ENCODE data around the gene RHBDL1.

The RHBDL1 gene

DNA sequence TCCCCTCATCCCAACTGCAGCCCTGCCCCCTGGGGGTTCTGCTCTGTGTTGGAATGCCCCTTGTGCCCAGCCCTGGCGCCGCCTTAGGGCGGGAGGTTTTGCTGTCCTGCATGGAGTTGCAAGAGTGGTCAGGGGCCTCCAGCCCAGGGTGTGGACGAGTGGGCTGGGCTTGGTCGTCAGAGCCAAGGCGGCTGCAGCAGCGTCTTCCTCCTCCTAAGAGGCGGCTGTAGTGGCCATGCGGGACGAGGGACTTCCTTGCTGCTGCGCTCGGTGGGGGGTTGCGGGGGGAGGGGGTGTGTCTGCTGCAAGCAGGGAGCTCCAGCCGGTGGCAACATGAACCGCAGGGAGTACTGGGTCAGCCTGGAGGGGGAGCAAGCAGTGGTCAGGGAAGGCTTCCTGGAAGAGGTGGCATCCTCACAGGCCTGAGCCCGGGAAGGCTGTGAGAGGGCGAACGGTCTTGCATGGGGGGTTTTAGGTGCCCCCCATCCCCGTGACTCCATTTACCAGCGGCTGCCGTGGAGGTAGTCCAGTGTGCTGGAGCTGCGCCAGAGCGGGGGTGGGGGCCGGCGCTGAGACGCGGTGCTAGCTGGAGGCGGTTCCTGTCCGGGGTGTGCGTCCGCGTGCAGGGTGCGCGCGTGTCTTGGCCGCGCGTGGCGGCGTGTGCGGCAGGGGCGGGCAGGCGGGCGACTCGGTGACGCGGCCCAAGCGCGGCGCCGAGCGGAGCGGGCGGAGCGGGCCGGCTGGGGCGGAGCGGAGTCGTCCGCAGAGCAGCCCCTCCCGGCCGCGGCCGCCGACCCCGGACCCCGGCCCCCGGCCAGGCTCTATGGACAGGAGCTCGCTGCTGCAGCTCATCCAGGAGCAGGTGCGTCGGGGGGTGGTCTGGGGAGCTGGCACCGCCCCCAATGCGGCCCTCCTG, at the start of gene RHBDL1:
TSS of gene RHBDL1 (plus strand) at position 704 of the 916 bp plus-strand sequence. CDS start at position 824, 120 bp downstream.
- DNase-seq (ENCODE audit: low read depth in 2 of 3, low spot score in 2 of 3): no peak

DNA sequence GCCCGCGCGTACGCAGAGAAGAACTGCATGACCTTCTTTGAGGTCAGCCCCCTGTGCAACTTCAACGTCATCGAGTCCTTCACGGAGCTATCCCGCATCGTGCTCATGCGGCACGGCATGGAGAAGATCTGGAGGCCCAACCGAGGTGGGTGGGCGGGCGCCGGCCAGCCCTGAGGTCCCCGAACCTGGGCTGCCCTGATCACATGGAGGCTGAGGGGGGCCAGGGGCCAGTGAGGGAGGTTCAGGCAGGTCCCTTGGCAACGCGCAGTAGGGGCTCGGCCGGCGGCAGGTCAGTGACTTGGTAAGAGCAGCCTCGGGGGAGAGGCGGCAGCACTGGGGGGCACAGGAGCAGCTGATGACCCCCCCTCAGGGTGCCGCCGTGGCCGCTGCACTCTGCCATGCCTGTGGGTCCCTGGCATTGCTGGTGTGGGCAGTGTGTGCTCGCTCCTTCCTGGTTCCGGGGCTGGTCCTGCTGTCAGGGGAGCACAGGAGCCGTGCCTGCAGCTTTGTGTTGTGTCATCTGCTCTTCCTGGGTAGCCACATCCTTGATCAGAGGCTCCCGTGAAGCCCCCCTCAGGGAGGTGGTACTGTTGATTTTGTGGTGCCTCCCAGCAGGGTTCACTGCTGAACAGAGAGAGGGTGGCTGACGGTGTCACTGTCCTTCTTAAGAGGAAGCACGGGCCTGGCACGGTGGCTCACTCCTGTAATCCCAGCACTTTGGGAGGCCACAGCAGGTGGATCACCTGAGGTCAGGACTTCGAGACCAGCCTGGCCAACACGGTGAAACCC, 49.3 kb upstream of the RHBDL1 start:
- no peak for DNase-seq (ENCODE audit: low read depth in 2 of 3, low spot score in 2 of 3)

DNA sequence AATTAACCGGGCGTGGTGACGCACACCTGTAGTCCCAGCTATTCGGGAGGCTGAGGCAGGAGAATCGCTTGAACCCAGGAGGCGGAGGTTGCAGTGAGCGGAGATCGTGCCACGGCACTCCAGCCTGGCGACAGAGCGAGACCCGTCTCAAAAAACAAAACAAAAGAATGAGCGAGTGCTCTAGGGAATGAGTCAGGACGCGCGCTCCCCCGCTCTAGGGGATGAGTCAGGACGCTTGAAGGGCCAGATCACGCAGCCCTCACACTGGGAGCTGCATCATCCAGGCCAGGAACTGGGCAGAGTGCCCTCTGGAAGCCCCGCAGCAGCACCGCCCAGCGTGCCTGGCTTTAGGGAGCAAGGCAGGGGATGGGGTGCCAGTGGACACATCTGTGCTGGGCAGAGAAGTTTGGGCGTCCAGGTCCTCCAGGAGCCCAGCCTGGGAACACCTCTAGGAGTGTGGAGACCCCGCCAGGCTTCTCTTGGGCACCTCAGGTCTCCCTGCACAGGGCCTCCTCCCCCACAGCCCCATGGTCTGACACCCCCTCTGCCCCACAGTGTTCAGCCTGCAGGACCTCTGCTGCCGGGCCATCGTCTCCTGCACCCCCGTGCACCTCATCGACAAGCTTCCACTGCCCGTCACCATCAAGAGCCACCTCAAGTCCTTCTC, 48.6 kb upstream of the RHBDL1 start:
- no peak for DNase-seq (ENCODE audit: low read depth in 2 of 3, low spot score in 2 of 3)

DNA sequence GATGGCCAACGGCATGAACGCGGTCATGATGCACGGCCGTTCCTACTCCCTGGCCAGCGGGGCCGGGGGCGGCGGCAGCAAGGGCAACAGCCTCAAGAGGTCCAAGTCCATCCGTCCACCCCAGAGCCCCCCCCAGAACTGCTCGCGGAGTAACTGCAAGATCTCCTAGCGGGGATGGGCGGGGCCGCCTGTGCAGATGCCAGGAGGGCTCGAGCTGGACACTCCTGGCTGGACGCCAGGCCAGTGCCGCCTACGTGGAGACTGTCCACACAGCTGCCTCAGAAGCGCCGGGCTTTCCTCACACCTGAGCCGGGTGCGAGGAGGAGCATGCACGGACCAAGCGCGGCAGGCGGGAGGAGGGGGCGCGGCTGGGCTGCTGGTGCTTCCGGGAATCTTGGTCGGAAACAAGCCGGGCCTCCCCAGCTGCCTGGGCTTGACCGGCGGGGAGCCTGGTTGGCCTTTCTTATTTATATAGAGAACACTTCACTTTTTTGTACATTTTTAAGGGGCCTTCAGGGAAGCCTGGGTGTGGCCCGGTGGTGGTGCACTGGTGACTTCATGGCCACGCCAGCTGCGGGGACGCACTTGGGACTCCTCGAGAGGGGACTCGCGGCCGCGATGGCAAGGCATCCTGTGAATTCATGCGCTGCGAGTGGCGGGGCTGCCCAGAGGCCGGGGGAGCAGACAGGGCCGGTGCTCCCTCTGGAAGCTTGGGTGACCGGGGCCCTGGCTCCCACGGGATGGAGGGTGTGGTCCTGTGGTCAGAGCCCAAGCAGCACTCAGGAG, 47.8 kb upstream of the RHBDL1 start:
- no peak for DNase-seq (ENCODE audit: low read depth in 2 of 3, low spot score in 2 of 3)

DNA sequence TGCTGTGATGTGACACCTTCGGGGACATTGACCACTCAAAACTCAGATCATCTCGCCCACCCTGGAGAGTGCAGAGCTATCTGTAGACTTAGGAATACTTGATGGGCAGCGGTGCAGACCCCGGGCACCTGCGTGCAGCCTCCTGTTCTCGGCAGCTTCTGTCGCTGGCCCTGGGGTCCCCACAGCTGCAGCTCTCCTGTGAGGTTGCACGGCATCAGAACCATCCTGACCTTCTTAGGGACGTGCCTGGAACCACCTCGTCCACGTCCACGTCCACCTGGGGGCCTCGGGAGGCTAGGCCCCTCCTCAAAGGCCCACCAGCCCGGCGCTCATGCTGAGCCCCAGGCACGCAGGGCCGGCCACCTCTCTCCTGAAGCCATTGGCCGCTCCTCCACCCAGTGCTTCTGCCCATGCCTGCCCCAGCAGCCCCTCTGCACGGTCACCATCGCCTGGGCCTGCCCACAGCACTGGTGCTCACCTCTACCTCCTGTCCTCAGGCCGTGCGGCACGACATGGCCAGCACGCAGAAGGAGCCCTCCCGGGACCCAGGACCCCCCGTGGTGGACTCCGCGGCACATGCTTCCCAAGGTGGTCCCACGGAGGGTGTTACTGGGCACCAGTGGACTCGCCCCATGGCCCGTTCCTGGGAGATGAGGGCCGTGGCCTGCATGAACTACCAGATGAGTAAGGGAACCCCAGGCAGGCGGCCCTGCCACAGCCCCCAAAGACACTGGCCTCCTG, 47.0 kb upstream of the RHBDL1 start:
- DNase-seq (ENCODE audit: low read depth in 2 of 3, low spot score in 2 of 3): no peak

DNA sequence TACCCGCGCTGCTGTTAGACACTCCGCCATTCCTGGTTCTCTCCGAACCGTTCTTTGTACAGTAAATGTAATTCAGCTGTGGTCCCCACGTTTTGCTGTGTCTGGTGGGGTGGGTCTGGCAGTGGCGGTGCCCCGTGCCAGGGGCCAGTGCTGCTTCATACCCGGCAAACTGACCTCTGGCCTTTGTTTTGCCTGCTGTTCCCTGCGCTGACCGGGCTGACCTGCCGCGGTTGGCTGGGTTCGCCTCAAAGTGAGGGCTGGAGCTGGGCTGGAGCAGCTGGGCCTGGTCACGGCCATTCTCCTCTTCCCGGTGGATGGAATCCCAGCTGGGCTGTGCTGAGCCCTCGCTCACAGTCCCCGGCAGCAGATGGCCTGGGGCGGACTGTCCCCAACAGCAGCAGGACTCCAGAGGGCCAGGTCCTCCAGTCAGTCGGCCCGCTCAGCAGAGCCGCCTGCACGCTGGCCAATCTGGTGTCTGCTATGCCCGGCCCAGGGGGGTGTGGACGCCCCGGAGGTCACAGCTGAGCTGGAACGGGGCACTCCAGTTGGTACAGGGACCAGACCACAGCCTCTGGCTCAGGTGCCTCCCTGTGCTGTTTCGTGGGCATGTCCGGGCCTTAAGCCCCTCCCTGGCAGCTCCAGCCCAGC, 46.2 kb upstream of the RHBDL1 start:
- DNase-seq (ENCODE audit: low read depth in 2 of 3, low spot score in 2 of 3): no peak

DNA sequence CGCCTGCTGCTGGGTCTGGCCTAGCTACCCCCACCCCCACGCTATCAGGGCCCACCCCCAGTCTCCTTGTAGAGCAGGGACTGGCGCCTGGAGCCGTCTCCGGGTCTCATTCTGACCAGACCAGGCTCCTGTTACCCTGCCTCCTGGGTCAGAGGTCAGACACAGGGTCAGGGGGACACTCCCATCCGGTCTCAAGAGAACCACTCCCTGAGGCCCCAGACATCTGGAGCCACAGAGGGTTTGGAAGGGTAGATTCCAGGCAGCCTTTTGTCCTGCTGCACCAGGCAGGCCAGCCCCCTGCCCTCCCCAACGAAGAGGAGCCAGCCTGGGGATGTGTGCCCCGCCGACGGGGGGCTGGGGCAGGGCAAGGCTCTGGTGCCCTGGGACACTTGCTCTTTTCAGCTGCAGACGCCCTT, 45.6 kb upstream of the RHBDL1 start:
- no peak for DNase-seq (ENCODE audit: low read depth in 2 of 3, low spot score in 2 of 3)

DNA sequence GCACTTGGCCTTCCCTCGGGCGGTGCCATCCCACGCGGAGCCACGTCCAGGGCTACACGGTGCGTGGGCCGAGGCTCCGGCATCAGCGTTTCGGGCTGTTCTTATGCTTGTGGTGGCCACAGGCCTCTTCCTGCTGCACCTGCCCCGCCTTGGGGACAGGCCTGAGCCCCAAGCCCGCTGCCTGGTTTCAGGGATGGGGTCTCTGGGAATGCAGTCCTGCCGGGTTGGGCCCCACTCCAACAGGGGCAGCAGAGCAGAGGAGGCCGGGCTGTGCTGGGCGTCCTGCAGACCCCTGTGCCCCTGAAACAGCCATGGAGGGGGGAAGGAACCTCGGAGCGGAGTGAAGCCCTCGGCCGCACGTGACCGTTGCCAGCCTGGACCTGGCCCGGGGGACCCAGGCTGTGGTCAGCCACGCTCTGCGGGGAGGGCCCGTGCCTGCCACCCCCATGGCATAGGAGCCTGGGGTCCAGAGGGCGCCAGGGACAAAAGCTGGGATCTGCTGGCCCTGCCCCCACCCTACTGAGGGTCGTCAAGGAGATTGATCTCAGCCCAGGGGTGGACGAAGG, 45.1 kb upstream of the RHBDL1 start:
- DNase-seq (ENCODE audit: low read depth in 2 of 3, low spot score in 2 of 3): no peak

DNA sequence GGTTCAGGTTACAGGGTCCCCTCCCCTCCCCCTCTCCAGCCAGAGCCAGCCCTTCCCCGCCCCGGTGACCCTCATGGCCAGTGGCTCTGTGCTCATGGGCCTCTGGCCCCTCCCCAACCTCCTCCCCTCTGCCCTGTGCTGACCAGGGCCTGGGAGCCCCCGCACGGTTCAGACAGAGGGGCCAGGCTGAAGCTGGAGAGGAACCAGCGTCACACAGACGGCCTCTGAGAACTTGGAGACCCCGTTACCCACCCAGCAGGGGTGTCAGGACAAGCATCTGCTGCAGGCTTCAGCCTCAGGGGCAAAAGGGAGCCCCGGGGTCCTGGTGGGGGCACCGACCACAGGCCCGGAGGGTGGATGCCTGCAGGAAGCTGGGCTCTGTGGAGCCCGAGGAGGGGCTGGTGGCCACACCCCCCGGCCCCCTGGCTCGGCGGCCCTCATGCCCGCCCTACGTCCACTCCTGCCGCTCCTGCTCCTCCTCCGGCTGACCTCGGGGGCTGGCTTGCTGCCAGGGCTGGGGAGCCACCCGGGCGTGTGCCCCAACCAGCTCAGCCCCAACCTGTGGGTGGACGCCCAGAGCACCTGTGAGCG, 44.6 kb upstream of the RHBDL1 start, which contains the start of gene WFIKKN1:
TSS of gene WFIKKN1 (plus strand) at position 171 of the 591 bp plus-strand sequence. CDS start at position 440, 269 bp downstream.
- no peak for DNase-seq (ENCODE audit: low read depth in 2 of 3, low spot score in 2 of 3)

DNA sequence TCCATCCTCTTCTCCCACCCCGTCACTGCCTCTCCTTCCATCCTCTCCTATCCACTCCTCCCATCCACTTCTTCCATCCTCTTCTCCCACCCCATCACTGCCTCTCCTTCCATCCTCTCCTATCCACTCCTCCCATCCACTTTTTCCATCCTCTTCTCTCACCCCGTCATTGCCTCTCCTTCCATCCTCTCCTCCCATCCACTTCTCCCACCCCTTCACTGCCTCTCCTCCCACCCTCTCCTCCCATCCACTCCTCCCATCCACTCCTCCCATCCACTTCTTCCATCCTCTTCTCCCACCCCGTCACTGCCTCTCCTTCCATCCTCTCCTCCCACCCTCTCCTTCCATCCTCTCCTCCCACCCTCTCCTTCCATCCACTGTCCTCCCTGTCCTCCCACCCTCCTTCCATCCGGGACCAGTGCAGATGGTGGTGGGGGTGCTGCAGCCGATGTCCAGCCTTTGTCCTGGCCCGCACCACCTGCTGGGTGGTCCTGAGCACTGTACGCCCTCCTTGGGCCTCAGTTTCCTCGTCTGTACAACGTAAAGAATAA, 43.6 kb upstream of the RHBDL1 start:
- no peak for DNase-seq (ENCODE audit: low read depth in 2 of 3, low spot score in 2 of 3)

DNA sequence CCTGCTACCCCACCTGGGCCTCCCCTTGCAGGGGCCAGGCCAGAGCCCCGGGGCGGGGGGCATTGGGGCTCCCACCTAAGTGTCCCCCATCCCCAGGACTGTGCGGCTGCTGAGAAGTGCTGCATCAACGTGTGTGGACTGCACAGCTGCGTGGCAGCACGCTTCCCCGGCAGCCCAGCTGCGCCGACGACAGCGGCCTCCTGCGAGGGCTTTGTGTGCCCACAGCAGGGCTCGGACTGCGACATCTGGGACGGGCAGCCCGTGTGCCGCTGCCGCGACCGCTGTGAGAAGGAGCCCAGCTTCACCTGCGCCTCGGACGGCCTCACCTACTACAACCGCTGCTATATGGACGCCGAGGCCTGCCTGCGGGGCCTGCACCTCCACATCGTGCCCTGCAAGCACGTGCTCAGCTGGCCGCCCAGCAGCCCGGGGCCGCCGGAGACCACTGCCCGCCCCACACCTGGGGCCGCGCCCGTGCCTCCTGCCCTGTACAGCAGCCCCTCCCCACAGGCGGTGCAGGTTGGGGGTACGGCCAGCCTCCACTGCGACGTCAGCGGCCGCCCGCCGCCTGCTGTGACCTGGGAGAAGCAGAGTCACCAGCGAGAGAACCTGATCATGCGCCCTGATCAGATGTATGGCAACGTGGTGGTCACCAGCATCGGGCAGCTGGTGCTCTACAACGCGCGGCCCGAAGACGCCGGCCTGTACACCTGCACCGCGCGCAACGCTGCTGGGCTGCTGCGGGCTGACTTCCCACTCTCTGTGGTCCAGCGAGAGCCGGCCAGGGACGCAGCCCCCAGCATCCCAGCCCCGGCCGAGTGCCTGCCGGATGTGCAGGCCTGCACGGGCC, 42.8 kb upstream of the RHBDL1 start:
- no peak for DNase-seq (ENCODE audit: low read depth in 2 of 3, low spot score in 2 of 3)

DNA sequence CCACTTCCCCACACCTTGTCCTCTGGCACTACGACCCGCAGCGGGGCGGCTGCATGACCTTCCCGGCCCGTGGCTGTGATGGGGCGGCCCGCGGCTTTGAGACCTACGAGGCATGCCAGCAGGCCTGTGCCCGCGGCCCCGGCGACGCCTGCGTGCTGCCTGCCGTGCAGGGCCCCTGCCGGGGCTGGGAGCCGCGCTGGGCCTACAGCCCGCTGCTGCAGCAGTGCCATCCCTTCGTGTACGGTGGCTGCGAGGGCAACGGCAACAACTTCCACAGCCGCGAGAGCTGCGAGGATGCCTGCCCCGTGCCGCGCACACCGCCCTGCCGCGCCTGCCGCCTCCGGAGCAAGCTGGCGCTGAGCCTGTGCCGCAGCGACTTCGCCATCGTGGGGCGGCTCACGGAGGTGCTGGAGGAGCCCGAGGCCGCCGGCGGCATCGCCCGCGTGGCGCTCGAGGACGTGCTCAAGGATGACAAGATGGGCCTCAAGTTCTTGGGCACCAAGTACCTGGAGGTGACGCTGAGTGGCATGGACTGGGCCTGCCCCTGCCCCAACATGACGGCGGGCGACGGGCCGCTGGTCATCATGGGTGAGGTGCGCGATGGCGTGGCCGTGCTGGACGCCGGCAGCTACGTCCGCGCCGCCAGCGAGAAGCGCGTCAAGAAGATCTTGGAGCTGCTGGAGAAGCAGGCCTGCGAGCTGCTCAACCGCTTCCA, 42.0 kb upstream of the RHBDL1 start:
- no peak for DNase-seq (ENCODE audit: low read depth in 2 of 3, low spot score in 2 of 3)

DNA sequence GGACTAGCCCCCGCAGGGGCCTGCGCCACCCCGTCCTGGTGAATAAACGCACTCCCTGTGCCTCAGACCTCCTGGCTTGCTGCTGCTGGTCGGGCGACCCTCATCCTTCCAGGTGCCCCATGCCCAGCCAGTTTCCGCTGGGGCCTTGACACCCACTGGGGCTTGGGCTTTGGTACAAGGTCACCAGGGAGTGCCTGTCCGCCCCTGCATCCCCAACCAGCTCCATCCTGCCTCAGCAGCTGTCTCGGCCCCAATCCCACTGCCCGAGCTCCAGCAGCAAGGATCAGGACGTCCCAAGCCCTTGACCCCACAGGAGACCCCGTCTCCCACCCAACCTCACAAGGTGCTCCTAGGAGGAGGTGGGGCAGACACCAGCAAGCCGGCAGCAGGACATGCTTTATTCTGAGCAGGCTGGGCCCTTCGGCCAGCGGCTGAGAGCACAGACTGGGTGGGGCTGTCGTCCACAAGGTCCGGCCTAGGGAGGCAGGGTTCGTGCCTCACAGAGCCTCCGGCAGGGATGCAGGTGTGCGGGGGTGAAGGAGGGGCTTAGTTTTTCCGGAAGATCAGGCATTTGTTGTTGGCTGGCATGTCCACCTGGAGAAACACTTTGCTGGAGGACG, 41.3 kb upstream of the RHBDL1 start:
- DNase-seq (ENCODE audit: low read depth in 2 of 3, low spot score in 2 of 3): no peak

DNA sequence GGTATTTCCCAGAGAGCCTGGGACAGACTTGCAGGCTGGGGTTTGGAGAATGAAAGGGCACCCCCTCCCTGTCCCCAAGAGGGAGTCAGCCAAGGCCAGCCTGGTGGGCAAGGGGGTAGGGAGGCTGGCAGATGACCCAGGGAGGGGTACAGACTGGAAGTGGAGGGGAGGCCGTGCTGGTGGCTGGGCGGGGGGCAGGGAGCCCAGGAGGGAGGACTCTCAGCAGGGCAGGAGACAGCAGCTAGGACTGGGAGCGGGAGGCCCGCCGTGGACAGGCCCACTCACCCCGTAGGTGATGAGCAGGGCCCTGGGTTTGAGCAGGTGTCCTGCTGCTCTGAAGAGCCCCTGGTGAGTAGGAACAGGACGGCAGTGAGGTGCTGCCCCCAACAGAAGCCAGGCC, 40.5 kb upstream of the RHBDL1 start:
- no peak for DNase-seq (ENCODE audit: low read depth in 2 of 3, low spot score in 2 of 3)

DNA sequence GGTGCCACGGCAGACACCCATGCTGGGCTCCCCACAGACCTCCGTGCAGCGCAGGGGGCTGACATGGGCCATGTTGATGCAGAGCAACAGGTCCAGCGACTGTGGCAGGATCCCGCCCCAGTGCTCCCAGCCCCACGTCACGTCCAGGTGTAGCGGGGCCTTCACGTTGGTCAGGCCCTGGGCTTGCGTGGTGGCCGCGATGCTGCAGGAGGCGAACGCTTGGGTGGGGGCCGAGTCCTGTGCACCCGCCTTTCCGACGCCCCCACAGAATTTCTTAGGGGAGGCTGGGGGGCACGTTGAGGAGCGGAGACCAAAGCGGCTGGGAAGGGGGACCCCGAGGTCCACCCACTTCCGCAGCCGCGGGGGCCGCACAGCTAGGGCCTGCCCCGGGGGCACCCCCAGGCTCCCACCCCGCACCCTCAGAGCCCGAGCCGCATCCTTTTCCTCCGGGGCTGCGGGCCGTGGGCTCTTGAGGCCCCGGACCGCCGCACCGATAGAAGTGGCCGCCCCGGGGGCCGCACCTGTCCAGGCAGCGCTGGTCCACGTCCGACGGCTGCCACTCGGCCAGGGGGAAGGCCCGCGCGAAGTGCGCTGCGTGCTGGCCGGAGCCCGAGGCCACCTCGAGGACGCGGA, 39.8 kb upstream of the RHBDL1 start:
- DNase-seq (ENCODE audit: low read depth in 2 of 3, low spot score in 2 of 3): no peak

All from activated CD8-positive, alpha-beta memory T cell treated with anti-CD3 and anti-CD28 coated beads for 48 hours (primary cell).